ENCODE results near the gene PRRT3. TPM values are rescaled to one million over a fixed set of nuclear protein-coding genes. Genes with fewer than 3 reads are reported as not detected.
A peak's percentile ranks its signal among the peaks of the same experiment; 100 is the strongest.

Gene PRRT3
- total and polyA plus RNA-seq, 9 of the 15 experiments (the other 6 are each of a cell fraction or from before 2014, with no cell fraction given) = 0.06 to 1.9 (median 1.2) TPM

- peak; percentile 17 for TF ChIP-seq ASH1L (IDR thresholded peaks at IDR 0.05; ENCODE audit: borderline replicate concordance, low read depth, partially characterized antibody)
- TF ChIP-seq CREB3 (tag; conservative IDR thresholded peaks at IDR 0.05; ENCODE audit: low read depth) = peak; percentile 94
- peak; percentile 69 for TF ChIP-seq MEF2D (tag; conservative IDR thresholded peaks at IDR 0.05; ENCODE audit: low read depth)
- peak; percentile 52; the same call in 1 of the 2 replicates for TF ChIP-seq TAL1 (IDR thresholded peaks at IDR 0.05)
- peak; percentile 99 for TF ChIP-seq JUN (IDR thresholded peaks at IDR 0.05; ENCODE audit: borderline replicate concordance, low read depth, low read length)
- peak; percentile 82; the same call in 1 of the 2 replicates for TF ChIP-seq JUN (CRISPR knock-in tag; IDR thresholded peaks at IDR 0.05; ENCODE audit: borderline replicate concordance)
- peak; percentile 86 for TF ChIP-seq SPI1 (IDR thresholded peaks at IDR 0.05; ENCODE audit: borderline replicate concordance, low read depth, low read length)
- TF ChIP-seq ETS2 (tag; IDR thresholded peaks at IDR 0.05; ENCODE audit: borderline replicate concordance, poor library complexity, severe bottlenecking) = no peak
- TF ChIP-seq HINFP (tag; conservative IDR thresholded peaks at IDR 0.05; ENCODE audit: low read depth) = peak; percentile 57; the same call in 1 of the 2 replicates
- no peak for TF ChIP-seq NONO (IDR thresholded peaks at IDR 0.05; ENCODE audit: low read depth in 2 of 2, low read length in 1 of 2)
- TF ChIP-seq DPF2 (IDR thresholded peaks at IDR 0.05) = peak; percentile 98
- peak in 1 of 2 experiments; percentile 68; a peak in 2 of 4 replicates for TF ChIP-seq ZMIZ1 (IDR thresholded peaks at IDR 0.05; ENCODE audit: low read depth in 2 of 2, low read length in 2 of 2)
- TF ChIP-seq ZNF134 (CRISPR knock-in tag; conservative IDR thresholded peaks at IDR 0.05) = 0 out of 2 replicates have a peak, but pooled peaks have one; percentile 24
- 0 out of 2 replicates have a peak, but pooled peaks have one; percentile 67 for TF ChIP-seq E4F1 (CRISPR knock-in tag; IDR thresholded peaks at IDR 0.05; ENCODE audit: borderline replicate concordance)
Measured at GRCh38 chr3:9976721-9977709, 24.8 kb upstream of the PRRT3 start (continued).

Measured in K562 (cell line).